OCI-LY1 (cell line): ENCODE data around the gene HDAC9.

Source experiments
- H2AFZ ChIP-seq: fragments of 200-600 bp; sonication (generic), shearing (Covaris generic); 2 replicates; pipeline ENCODE4 v1.6.0; 2014; ENCODE audit warnings: antibody characterized with exemption, mild to moderate bottlenecking, low read length
- H3F3A ChIP-seq: fragments of 200-600 bp; sonication (generic), shearing (Covaris generic); 2 replicates; pipeline ENCODE4 v1.6.0; 2014; ENCODE audit warnings: mild to moderate bottlenecking, antibody characterized with exemption, low read length, moderate library complexity; ENCODE audit not compliant: insufficient read depth
- H3K27ac ChIP-seq: fragments of 200-600 bp; sonication (generic); 2 replicates; pipeline ENCODE4 v1.5.1; 2014; ENCODE audit warnings: low read length, mixed run types, mild to moderate bottlenecking, low read depth; ENCODE audit not compliant: poor library complexity, severe bottlenecking
- H3K27me3 ChIP-seq: fragments of 200-600 bp; sonication (generic); 2 replicates; pipeline ENCODE4 v1.6.0; 2014; ENCODE audit warnings: antibody characterized with exemption, mild to moderate bottlenecking, low read length, moderate library complexity; ENCODE audit not compliant: insufficient read depth
- H3K36me3 ChIP-seq: fragments of 200-600 bp; sonication (generic); 2 replicates; pipeline ENCODE4 v1.6.1; 2014; ENCODE audit warnings: mild to moderate bottlenecking, antibody characterized with exemption, low read length, moderate library complexity, mixed read lengths; ENCODE audit not compliant: insufficient read depth
- H3K4me1 ChIP-seq: fragments of 200-600 bp; sonication (generic); 2 replicates; pipeline ENCODE4 v1.5.1; 2014; ENCODE audit warnings: mild to moderate bottlenecking, low read length, moderate library complexity; ENCODE audit not compliant: insufficient read depth, severe bottlenecking
- H3K4me2 ChIP-seq: fragments of 200-600 bp; sonication (generic), shearing (Covaris generic); 2 replicates; pipeline ENCODE4 v1.6.1; 2014; ENCODE audit warnings: low read length
- H3K4me3 ChIP-seq: fragments of 200-600 bp; sonication (generic); 2 replicates; pipeline ENCODE4 v1.5.1; 2014; ENCODE audit warnings: low read length, low read depth, mild to moderate bottlenecking, mixed read lengths; ENCODE audit not compliant: poor library complexity, severe bottlenecking
- H3K79me2 ChIP-seq: fragments of 200-600 bp; shearing (Covaris generic); 2 replicates; pipeline ENCODE4 v1.6.1; 2016; ENCODE audit warnings: mixed run types, low read length, mixed read lengths; ENCODE audit not compliant: insufficient read depth
- H3K9ac ChIP-seq: fragments of 200-600 bp; sonication (generic), shearing (Covaris generic); 2 replicates; pipeline ENCODE4 v1.6.1; 2014; ENCODE audit warnings: mild to moderate bottlenecking, low read length, mixed read lengths
- H3K9me2 ChIP-seq: fragments of 200-600 bp; sonication (generic), shearing (Covaris generic); 2 replicates; pipeline ENCODE4 v1.6.1; 2014; ENCODE audit warnings: low read depth, mild to moderate bottlenecking, low read length, mixed read lengths
- H3K9me3 ChIP-seq: fragments of 200-600 bp; shearing (Covaris generic); 2 replicates; pipeline ENCODE4 v1.6.1; 2014; ENCODE audit warnings: low read length, mixed read lengths
- H4K20me1 ChIP-seq: fragments of 200-600 bp; sonication (generic), shearing (Covaris generic); 2 replicates; pipeline ENCODE4 v1.6.0; 2016; ENCODE audit warnings: mild to moderate bottlenecking, low read length; ENCODE audit not compliant: insufficient read depth
- EZH2 ChIP-seq: fragments of 200-600 bp; sonication (generic), shearing (Covaris generic); IDR thresholded peaks from 2 replicates; pipeline ENCODE4 v1.8.0; 2017; ENCODE audit warnings: borderline replicate concordance, mixed run types, mild to moderate bottlenecking, antibody characterized with exemption, low read length, moderate library complexity, mixed read lengths
- TF ChIP-seq, protein P1 (sequence below): fragments of 200-600 bp; sonication (generic), shearing (Covaris generic); IDR thresholded peaks from 2 replicates; pipeline ENCODE4 v1.5.1; 2017; ENCODE audit warnings: mild to moderate bottlenecking, antibody characterized with exemption, low read length, moderate library complexity, mixed read lengths

Gene HDAC9

DNA sequence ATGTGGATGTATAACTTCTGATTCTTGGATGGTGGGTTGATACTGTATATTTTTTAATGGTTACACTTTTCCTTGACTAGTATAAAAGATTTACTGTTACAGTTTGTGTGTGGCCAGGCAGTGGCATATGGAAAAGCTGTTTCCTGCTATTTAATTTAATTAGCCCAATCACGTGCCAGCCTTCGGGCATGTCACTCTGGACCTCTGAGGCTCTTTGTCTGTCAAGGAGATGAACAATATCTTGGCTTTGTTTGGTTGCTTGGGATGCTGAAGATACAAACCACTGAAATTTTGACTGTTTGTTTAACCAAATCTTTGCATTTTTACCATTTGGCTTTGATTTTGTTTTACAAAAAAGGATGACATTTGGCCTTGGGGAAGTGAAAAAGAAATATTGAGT lies 185.0 kb downstream of the HDAC9 start:
- H3K27ac ChIP-seq = no peak overlapping the region
- H4K20me1 ChIP-seq = no peaks in the 10 kb centered on the region
- no peak overlapping the region for H3K4me2 ChIP-seq
- H3K36me3 ChIP-seq = no peaks in the 10 kb centered on the region
- H3F3A ChIP-seq = no peaks in the 10 kb centered on the region
- H3K79me2 ChIP-seq = no peaks in the 10 kb centered on the region
- no peak overlapping the region for H2AFZ ChIP-seq
- H3K4me3 ChIP-seq = no peak overlapping the region
- no peaks in the 10 kb centered on the region for H3K9me2 ChIP-seq
- no peak overlapping the region for H3K9ac ChIP-seq
- no peaks in the 10 kb centered on the region for H3K9me3 ChIP-seq
- H3K4me1 ChIP-seq = no peaks in the 10 kb centered on the region
- TF ChIP-seq EZH2 = no peak
- TF ChIP-seq, protein P1, sequence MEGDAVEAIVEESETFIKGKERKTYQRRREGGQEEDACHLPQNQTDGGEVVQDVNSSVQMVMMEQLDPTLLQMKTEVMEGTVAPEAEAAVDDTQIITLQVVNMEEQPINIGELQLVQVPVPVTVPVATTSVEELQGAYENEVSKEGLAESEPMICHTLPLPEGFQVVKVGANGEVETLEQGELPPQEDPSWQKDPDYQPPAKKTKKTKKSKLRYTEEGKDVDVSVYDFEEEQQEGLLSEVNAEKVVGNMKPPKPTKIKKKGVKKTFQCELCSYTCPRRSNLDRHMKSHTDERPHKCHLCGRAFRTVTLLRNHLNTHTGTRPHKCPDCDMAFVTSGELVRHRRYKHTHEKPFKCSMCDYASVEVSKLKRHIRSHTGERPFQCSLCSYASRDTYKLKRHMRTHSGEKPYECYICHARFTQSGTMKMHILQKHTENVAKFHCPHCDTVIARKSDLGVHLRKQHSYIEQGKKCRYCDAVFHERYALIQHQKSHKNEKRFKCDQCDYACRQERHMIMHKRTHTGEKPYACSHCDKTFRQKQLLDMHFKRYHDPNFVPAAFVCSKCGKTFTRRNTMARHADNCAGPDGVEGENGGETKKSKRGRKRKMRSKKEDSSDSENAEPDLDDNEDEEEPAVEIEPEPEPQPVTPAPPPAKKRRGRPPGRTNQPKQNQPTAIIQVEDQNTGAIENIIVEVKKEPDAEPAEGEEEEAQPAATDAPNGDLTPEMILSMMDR = no peak
- no peaks in the 10 kb centered on the region for H3K27me3 ChIP-seq

DNA sequence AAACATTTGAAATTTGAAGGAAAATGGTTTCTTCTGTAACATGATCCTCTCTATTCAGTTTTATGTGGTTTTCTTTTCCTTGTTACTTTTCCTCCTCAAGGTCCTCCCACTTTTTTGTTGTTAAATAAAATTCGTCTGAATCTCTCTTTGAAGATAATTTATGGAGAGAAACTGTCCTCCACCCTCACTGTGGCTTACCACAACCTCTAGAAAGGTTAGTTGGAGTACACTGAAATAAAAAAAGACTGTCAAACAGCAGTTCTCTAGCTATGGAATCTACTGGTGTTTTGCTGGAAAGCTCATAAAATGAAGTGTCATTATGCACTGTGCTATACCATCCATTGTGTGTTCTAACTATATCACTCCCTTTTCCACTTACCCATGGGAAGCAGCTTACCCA lies 189.4 kb downstream of the HDAC9 start:
- Histone ChIP-seq H3K79me2 (no peaks in the 10 kb centered on the region), H3K4me1 (no peaks in the 10 kb centered on the region), H3K9ac (no peak overlapping the region), H3K27me3 (no peaks in the 10 kb centered on the region), H3K9me3 (no peaks in the 10 kb centered on the region), H3K27ac (no peak overlapping the region), H3K36me3 (no peaks in the 10 kb centered on the region), H2AFZ (no peak overlapping the region), H4K20me1 (no peaks in the 10 kb centered on the region), H3K9me2 (no peaks in the 10 kb centered on the region), H3F3A (no peaks in the 10 kb centered on the region), H3K4me3 (no peak overlapping the region), H3K4me2 (no peak overlapping the region)
- TF ChIP-seq, protein P1 = no peak
- no peak for TF ChIP-seq EZH2

DNA sequence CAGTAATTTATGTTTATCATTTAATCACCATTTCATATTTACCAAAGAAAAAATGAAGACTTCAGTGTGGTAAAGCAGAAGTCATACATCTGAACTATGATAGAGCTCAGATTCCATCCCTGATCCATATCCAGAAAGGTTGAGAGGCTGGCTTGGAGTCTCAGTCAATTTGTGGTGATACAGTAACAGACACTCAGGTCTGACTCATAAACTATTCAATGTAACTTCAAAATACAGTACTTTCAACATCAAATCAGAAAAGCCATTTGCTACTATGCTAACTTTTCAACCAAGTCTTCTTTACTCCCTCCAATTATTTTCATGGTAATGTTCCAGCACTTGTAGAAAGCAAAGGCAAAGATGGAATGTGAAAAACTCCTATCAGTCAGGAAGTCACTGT lies 190.4 kb downstream of the HDAC9 start:
- Histone ChIP-seq H3K9ac (no peak overlapping the region), H3K9me3 (no peaks in the 10 kb centered on the region), H2AFZ (no peak overlapping the region), H3K4me2 (no peak overlapping the region), H3K9me2 (no peaks in the 10 kb centered on the region), H3K4me1 (no peaks in the 10 kb centered on the region), H3K27me3 (no peaks in the 10 kb centered on the region), H3K4me3 (no peak overlapping the region), H3K36me3 (no peaks in the 10 kb centered on the region), H3K27ac (no peak overlapping the region), H3F3A (no peaks in the 10 kb centered on the region), H4K20me1 (no peaks in the 10 kb centered on the region), H3K79me2 (no peaks in the 10 kb centered on the region)
- no peak for TF ChIP-seq EZH2
- TF ChIP-seq, protein P1 = no peak
